ENCODE data around the gene FOXJ3. TPM values are rescaled to one million over a fixed set of nuclear protein-coding genes. Genes with fewer than 3 reads are reported as not detected.
A peak's percentile ranks its signal among the peaks of the same experiment; 100 is the strongest.

Gene FOXJ3
- total and polyA plus RNA-seq, 2 donors from 2014 or later: 11.8 to 45.5 TPM

GRCh38 chr1:42173961-42174735 lies 160.9 kb downstream of the FOXJ3 start:
- FAIRE-seq: no peak
- intact Hi-C loops (cut with DNase I): no loop called here
- no peaks in the 10 kb centered on the region for H3K36me3 ChIP-seq (ENCODE audit: control insufficient read depth in 2 of 3, insufficient read depth in 3 of 3, low read length in 3 of 3)
- no peak for TF ChIP-seq CTCF (IDR thresholded peaks at IDR 0.05; ENCODE audit: borderline replicate concordance, extremely low read depth, insufficient read depth)
- H3K27ac ChIP-seq (ENCODE audit: low read depth in 2 of 2, low read length in 2 of 2): no peak overlapping the region
- peaks cover 0 to 8% (median 3%) of the 10 kb centered on the region in 3 donors for H3K4me1 ChIP-seq (ENCODE audit: control insufficient read depth in 2 of 3, insufficient read depth in 2 of 3, low read depth in 1 of 3, low read length in 3 of 3)
- H3K4me3 ChIP-seq (ENCODE audit: low read length in 3 of 3): no peak overlapping the region
- H3K9ac ChIP-seq (ENCODE audit: low read length in 3 of 3): no peak overlapping the region
- no peaks in the 10 kb centered on the region for H3K27me3 ChIP-seq (ENCODE audit: control insufficient read depth, insufficient read depth, low read length)
- no peaks in the 10 kb centered on the region for H3K9me3 ChIP-seq (ENCODE audit: control insufficient read depth in 2 of 3, insufficient read depth in 1 of 3, low read length in 3 of 3)
- no peak for DNase-seq

- no peak for FAIRE-seq
- peak; percentile 93 for TF ChIP-seq CTCF (IDR thresholded peaks at IDR 0.05; ENCODE audit: borderline replicate concordance, extremely low read depth, insufficient read depth)
- intact Hi-C loops (cut with DNase I): no loop called here
- no peak overlapping the region for H3K4me3 ChIP-seq (ENCODE audit: low read length in 3 of 3)
- H3K9ac ChIP-seq (ENCODE audit: low read length in 3 of 3): no peak overlapping the region
- H3K27ac ChIP-seq (ENCODE audit: low read depth in 2 of 2, low read length in 2 of 2): peak overlapping the region in 1 of 2 donors; percentile 12
- H3K9me3 ChIP-seq (ENCODE audit: control insufficient read depth in 2 of 3, insufficient read depth in 1 of 3, low read length in 3 of 3): no peaks in the 10 kb centered on the region
- peaks cover 0 to 8% (median 3%) of the 10 kb centered on the region in 3 donors for H3K4me1 ChIP-seq (ENCODE audit: control insufficient read depth in 2 of 3, insufficient read depth in 2 of 3, low read depth in 1 of 3, low read length in 3 of 3)
- H3K36me3 ChIP-seq (ENCODE audit: control insufficient read depth in 2 of 3, insufficient read depth in 3 of 3, low read length in 3 of 3): no peaks in the 10 kb centered on the region
- peak; percentile 66 to 83 (median 72) for DNase-seq
- no peaks in the 10 kb centered on the region for H3K27me3 ChIP-seq (ENCODE audit: control insufficient read depth, insufficient read depth, low read length)
Measured at GRCh38 chr1:42173155-42173933, 161.7 kb downstream of the FOXJ3 start.

- DNase-seq (peak; percentile 53 to 78 (median 62)), FAIRE-seq (no peak)
- H3K4me3 ChIP-seq (ENCODE audit: low read length in 3 of 3): no peak overlapping the region
- TF ChIP-seq CTCF (IDR thresholded peaks at IDR 0.05; ENCODE audit: borderline replicate concordance, extremely low read depth, insufficient read depth): no peak
- intact Hi-C loops (cut with DNase I): no loop called here
- H3K36me3 ChIP-seq (ENCODE audit: control insufficient read depth in 2 of 3, insufficient read depth in 3 of 3, low read length in 3 of 3): no peaks in the 10 kb centered on the region
- no peak overlapping the region for H3K9ac ChIP-seq (ENCODE audit: low read length in 3 of 3)
- H3K4me1 ChIP-seq (ENCODE audit: control insufficient read depth in 2 of 3, insufficient read depth in 2 of 3, low read depth in 1 of 3, low read length in 3 of 3): peaks cover 0 to 8% (median 3%) of the 10 kb centered on the region in 3 donors
- H3K27ac ChIP-seq (ENCODE audit: low read depth in 2 of 2, low read length in 2 of 2): peak overlapping the region in 1 of 2 donors; percentile 12
- no peaks in the 10 kb centered on the region for H3K9me3 ChIP-seq (ENCODE audit: control insufficient read depth in 2 of 3, insufficient read depth in 1 of 3, low read length in 3 of 3)
- no peaks in the 10 kb centered on the region for H3K27me3 ChIP-seq (ENCODE audit: control insufficient read depth, insufficient read depth, low read length)
Measured at GRCh38 chr1:42172381-42173133, 162.5 kb downstream of the FOXJ3 start.
